Measurements from ENCODE around the gene ZBTB20.
"Not testable (repeated sequence)": the region's sequence is repeated elsewhere in the genome, so short reads cannot be mapped to it uniquely, and the experiment has no call there.

The ZBTB20 gene

GRCh38 chr3:115146418-115147328, at the start of gene ZBTB20:
ZBTB20 (minus strand) TSS chr3:115147288.
- DNase-seq, result peak; percentile 74
- in situ Hi-C loops (cut with HindIII; ENCODE audit: low pct_ligation_motif_present, low pct_unique_long_range_greater_than_20kb, low sequenced_read_pairs), result no loop called here

- in situ Hi-C loops (cut with HindIII; ENCODE audit: low pct_ligation_motif_present, low pct_unique_long_range_greater_than_20kb, low sequenced_read_pairs), result no loop called here
Measured at GRCh38 chr3:115194476-115194875, 47.4 kb upstream of the ZBTB20 start.

GRCh38 chr3:115190747-115191146, 43.7 kb upstream of the ZBTB20 start:
- no peak for DNase-seq
- in situ Hi-C loops (cut with HindIII; ENCODE audit: low pct_ligation_motif_present, low pct_unique_long_range_greater_than_20kb, low sequenced_read_pairs), result no loop called here

More at GRCh38 chr3:115194476-115194875, 47.4 kb upstream of the ZBTB20 start:
- DNase-seq, result no peak

GRCh38 chr3:115187149-115187757, 40.2 kb upstream of the ZBTB20 start:
- DNase-seq, result no peak

GRCh38 chr3:115186351-115187148, 39.5 kb upstream of the ZBTB20 start:
- in situ Hi-C loops (cut with HindIII; ENCODE audit: low pct_ligation_motif_present, low pct_unique_long_range_greater_than_20kb, low sequenced_read_pairs), result no loop called here
- DNase-seq, result no peak

More at GRCh38 chr3:115187149-115187757, 40.2 kb upstream of the ZBTB20 start:
- in situ Hi-C loops (cut with HindIII; ENCODE audit: low pct_ligation_motif_present, low pct_unique_long_range_greater_than_20kb, low sequenced_read_pairs), result no loop called here

GRCh38 chr3:115184859-115185572, 37.9 kb upstream of the ZBTB20 start:
- in situ Hi-C loops (cut with HindIII; ENCODE audit: low pct_ligation_motif_present, low pct_unique_long_range_greater_than_20kb, low sequenced_read_pairs); DNase-seq: not testable (repeated sequence)

- in situ Hi-C loops (cut with HindIII; ENCODE audit: low pct_ligation_motif_present, low pct_unique_long_range_greater_than_20kb, low sequenced_read_pairs); DNase-seq: not testable (repeated sequence)
Measured at GRCh38 chr3:115178930-115179329, 31.8 kb upstream of the ZBTB20 start.

GRCh38 chr3:115169808-115170207, 22.7 kb upstream of the ZBTB20 start:
- in situ Hi-C loops (cut with HindIII; ENCODE audit: low pct_ligation_motif_present, low pct_unique_long_range_greater_than_20kb, low sequenced_read_pairs), result no loop called here
- peak; percentile 18 for DNase-seq

- no peak for DNase-seq
Measured at GRCh38 chr3:115165701-115166100, 18.6 kb upstream of the ZBTB20 start.

GRCh38 chr3:115165266-115165665, 18.2 kb upstream of the ZBTB20 start:
- in situ Hi-C loops (cut with HindIII; ENCODE audit: low pct_ligation_motif_present, low pct_unique_long_range_greater_than_20kb, low sequenced_read_pairs), result no loop called here
- DNase-seq, result no peak

More at GRCh38 chr3:115165701-115166100, 18.6 kb upstream of the ZBTB20 start:
- in situ Hi-C loops (cut with HindIII; ENCODE audit: low pct_ligation_motif_present, low pct_unique_long_range_greater_than_20kb, low sequenced_read_pairs), result no loop called here

GRCh38 chr3:115164374-115165221, 17.5 kb upstream of the ZBTB20 start:
- in situ Hi-C loops (cut with HindIII; ENCODE audit: low pct_ligation_motif_present, low pct_unique_long_range_greater_than_20kb, low sequenced_read_pairs), result no loop called here
- DNase-seq, result no peak

- in situ Hi-C loops (cut with HindIII; ENCODE audit: low pct_ligation_motif_present, low pct_unique_long_range_greater_than_20kb, low sequenced_read_pairs), result no loop called here
- DNase-seq, result no peak
Measured at GRCh38 chr3:115162759-115163158, 15.7 kb upstream of the ZBTB20 start.

- DNase-seq, result no peak
- in situ Hi-C loops (cut with HindIII; ENCODE audit: low pct_ligation_motif_present, low pct_unique_long_range_greater_than_20kb, low sequenced_read_pairs), result no loop called here
Measured at GRCh38 chr3:115161866-115162265, 14.8 kb upstream of the ZBTB20 start.

- no peak for DNase-seq
- in situ Hi-C loops (cut with HindIII; ENCODE audit: low pct_ligation_motif_present, low pct_unique_long_range_greater_than_20kb, low sequenced_read_pairs), result no loop called here
Measured at GRCh38 chr3:115161168-115161834, 14.2 kb upstream of the ZBTB20 start.

GRCh38 chr3:115160295-115160694, 13.2 kb upstream of the ZBTB20 start:
- in situ Hi-C loops (cut with HindIII; ENCODE audit: low pct_ligation_motif_present, low pct_unique_long_range_greater_than_20kb, low sequenced_read_pairs), result no loop called here
- no peak for DNase-seq

GRCh38 chr3:115156046-115156654, 9.1 kb upstream of the ZBTB20 start:
- in situ Hi-C loops (cut with HindIII; ENCODE audit: low pct_ligation_motif_present, low pct_unique_long_range_greater_than_20kb, low sequenced_read_pairs), result no loop called here
- DNase-seq, result no peak

- DNase-seq, result no peak
- in situ Hi-C loops (cut with HindIII; ENCODE audit: low pct_ligation_motif_present, low pct_unique_long_range_greater_than_20kb, low sequenced_read_pairs), result no loop called here
Measured at GRCh38 chr3:115154611-115155010, 7.5 kb upstream of the ZBTB20 start.

Measured in ACHN (cell line).